ENCODE results near the gene PLAC1. TPM values are rescaled to one million over a fixed set of nuclear protein-coding genes. Genes with fewer than 3 reads are reported as not detected.

The PLAC1 gene
- total RNA-seq, 1 experiment from 2014 or later: 0.51 TPM

DNA sequence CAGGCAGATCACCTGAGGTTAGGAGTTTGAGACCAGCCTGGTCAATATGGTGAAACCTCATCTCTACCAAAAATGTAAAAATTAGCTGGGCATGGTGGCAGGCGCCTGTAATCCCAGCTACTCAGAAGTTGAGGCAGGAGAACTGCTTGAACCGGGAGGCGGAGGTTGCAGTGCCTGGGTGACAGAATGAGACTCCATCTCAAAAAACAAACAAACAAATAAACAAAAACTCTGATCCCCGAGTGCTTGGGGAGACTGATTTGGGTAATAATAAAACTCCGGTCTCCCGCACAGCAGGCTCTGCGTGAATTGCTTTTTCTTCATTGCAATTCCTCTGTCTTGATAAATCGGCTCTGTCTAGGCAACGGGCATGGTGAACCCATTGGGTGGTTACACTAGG is 124.9 kb downstream of the PLAC1 start:
- no peaks in the 10 kb centered on the region for H3K36me3 ChIP-seq (ENCODE audit: control insufficient read depth, insufficient read depth, low read length)
- intact Hi-C loops (cut with micrococcal nuclease; ENCODE audit: unreplicated experiment): no loop called here
- H3K27me3 ChIP-seq (ENCODE audit: control insufficient read depth, insufficient read depth, low read length): no peaks in the 10 kb centered on the region
- DNase-seq (ENCODE audit: low read depth, low spot score) (no peak), ATAC-seq (no peak)
- in situ Hi-C loops (cut with HindIII; ENCODE audit: low pct_unique_long_range_greater_than_20kb, low sequenced_read_pairs): no loop called here
- ChIA-PET CTCF (no interaction called here), POLR2A (no interaction called here)
- H3K4me1 ChIP-seq (ENCODE audit: control insufficient read depth, insufficient read depth, low read length): peaks cover 15% of the 10 kb centered on the region
- TF ChIP-seq POLR2AphosphoS5 (IDR thresholded peaks at IDR 0.05; ENCODE audit: low read depth, low read length): no peak
- TF ChIP-seq, protein P1, sequence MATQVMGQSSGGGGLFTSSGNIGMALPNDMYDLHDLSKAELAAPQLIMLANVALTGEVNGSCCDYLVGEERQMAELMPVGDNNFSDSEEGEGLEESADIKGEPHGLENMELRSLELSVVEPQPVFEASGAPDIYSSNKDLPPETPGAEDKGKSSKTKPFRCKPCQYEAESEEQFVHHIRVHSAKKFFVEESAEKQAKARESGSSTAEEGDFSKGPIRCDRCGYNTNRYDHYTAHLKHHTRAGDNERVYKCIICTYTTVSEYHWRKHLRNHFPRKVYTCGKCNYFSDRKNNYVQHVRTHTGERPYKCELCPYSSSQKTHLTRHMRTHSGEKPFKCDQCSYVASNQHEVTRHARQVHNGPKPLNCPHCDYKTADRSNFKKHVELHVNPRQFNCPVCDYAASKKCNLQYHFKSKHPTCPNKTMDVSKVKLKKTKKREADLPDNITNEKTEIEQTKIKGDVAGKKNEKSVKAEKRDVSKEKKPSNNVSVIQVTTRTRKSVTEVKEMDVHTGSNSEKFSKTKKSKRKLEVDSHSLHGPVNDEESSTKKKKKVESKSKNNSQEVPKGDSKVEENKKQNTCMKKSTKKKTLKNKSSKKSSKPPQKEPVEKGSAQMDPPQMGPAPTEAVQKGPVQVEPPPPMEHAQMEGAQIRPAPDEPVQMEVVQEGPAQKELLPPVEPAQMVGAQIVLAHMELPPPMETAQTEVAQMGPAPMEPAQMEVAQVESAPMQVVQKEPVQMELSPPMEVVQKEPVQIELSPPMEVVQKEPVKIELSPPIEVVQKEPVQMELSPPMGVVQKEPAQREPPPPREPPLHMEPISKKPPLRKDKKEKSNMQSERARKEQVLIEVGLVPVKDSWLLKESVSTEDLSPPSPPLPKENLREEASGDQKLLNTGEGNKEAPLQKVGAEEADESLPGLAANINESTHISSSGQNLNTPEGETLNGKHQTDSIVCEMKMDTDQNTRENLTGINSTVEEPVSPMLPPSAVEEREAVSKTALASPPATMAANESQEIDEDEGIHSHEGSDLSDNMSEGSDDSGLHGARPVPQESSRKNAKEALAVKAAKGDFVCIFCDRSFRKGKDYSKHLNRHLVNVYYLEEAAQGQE (IDR thresholded peaks at IDR 0.05; ENCODE audit: insufficient read depth in 1 of 2, low read depth in 2 of 2, low read length in 1 of 2): no peak
- TF ChIP-seq SIN3A (IDR thresholded peaks at IDR 0.05; ENCODE audit: borderline replicate concordance, insufficient read depth, low read depth, low read length): no peak
- no peak for TF ChIP-seq TCF7L2 (IDR thresholded peaks at IDR 0.05; ENCODE audit: low read depth, low read length)
- TF ChIP-seq CTCF (IDR thresholded peaks at IDR 0.05): no peak
- no TSS peak for BruUV-seq (replicated peaks)
- no peaks in the 10 kb centered on the region for H3K9me3 ChIP-seq (ENCODE audit: control insufficient read depth, insufficient read depth, low read depth, low read length)
- no peak overlapping the region for H3K27ac ChIP-seq (ENCODE audit: low read length)
- no peak overlapping the region for H3K4me3 ChIP-seq (ENCODE audit: low read depth in 2 of 2, low read length in 2 of 2)

GRCh38 chrX:134530845-134531244 is 127.4 kb downstream of the PLAC1 start:
- POLR2A ChIA-PET: no interaction called here

More at GRCh38 chrX:134530845-134531244, 127.4 kb downstream of the PLAC1 start:
- no peaks in the 10 kb centered on the region for H3K27me3 ChIP-seq (ENCODE audit: control insufficient read depth, insufficient read depth, low read length)
- no peaks in the 10 kb centered on the region for H3K4me1 ChIP-seq (ENCODE audit: control insufficient read depth, insufficient read depth, low read length)
- no peak for DNase-seq (ENCODE audit: low read depth, low spot score)
- no peaks in the 10 kb centered on the region for H3K9me3 ChIP-seq (ENCODE audit: control insufficient read depth, insufficient read depth, low read depth, low read length)
- no peak for TF ChIP-seq POLR2AphosphoS5 (IDR thresholded peaks at IDR 0.05; ENCODE audit: low read depth, low read length)
- TF ChIP-seq, protein P1 (IDR thresholded peaks at IDR 0.05; ENCODE audit: insufficient read depth in 1 of 2, low read depth in 2 of 2, low read length in 1 of 2): no peak
- no peak for TF ChIP-seq CTCF (IDR thresholded peaks at IDR 0.05)
- no peak for TF ChIP-seq SIN3A (IDR thresholded peaks at IDR 0.05; ENCODE audit: borderline replicate concordance, insufficient read depth, low read depth, low read length)
- no peak for TF ChIP-seq TCF7L2 (IDR thresholded peaks at IDR 0.05; ENCODE audit: low read depth, low read length)
- CTCF ChIA-PET: no interaction called here
- intact Hi-C loops (cut with micrococcal nuclease; ENCODE audit: unreplicated experiment): no loop called here
- ATAC-seq: no peak
- H3K27ac ChIP-seq (ENCODE audit: low read length): no peak overlapping the region
- no TSS peak for BruUV-seq (replicated peaks)
- in situ Hi-C loops (cut with HindIII; ENCODE audit: low pct_unique_long_range_greater_than_20kb, low sequenced_read_pairs): no loop called here
- H3K36me3 ChIP-seq (ENCODE audit: control insufficient read depth, insufficient read depth, low read length): no peaks in the 10 kb centered on the region
- no peak overlapping the region for H3K4me3 ChIP-seq (ENCODE audit: low read depth in 2 of 2, low read length in 2 of 2)
